Measurements from ENCODE around the gene IGF2BP2. TPM values are rescaled to one million over a fixed set of nuclear protein-coding genes. Genes with fewer than 3 reads are reported as not detected.

IGF2BP2 gene
- total RNA-seq, 1 experiment from 2014 or later: 97.8 TPM

- CTCF ChIA-PET: no interaction called here
- ATAC-seq (no peak), DNase-seq (ENCODE audit: low read depth, low spot score) (no peak)
- no peaks in the 10 kb centered on the region for H3K27me3 ChIP-seq (ENCODE audit: control insufficient read depth, insufficient read depth, low read length)
- no peak for TF ChIP-seq TCF7L2 (IDR thresholded peaks at IDR 0.05; ENCODE audit: low read depth, low read length)
- TF ChIP-seq, protein P1, sequence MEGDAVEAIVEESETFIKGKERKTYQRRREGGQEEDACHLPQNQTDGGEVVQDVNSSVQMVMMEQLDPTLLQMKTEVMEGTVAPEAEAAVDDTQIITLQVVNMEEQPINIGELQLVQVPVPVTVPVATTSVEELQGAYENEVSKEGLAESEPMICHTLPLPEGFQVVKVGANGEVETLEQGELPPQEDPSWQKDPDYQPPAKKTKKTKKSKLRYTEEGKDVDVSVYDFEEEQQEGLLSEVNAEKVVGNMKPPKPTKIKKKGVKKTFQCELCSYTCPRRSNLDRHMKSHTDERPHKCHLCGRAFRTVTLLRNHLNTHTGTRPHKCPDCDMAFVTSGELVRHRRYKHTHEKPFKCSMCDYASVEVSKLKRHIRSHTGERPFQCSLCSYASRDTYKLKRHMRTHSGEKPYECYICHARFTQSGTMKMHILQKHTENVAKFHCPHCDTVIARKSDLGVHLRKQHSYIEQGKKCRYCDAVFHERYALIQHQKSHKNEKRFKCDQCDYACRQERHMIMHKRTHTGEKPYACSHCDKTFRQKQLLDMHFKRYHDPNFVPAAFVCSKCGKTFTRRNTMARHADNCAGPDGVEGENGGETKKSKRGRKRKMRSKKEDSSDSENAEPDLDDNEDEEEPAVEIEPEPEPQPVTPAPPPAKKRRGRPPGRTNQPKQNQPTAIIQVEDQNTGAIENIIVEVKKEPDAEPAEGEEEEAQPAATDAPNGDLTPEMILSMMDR (IDR thresholded peaks at IDR 0.05): no peak
- TF ChIP-seq, protein P2, sequence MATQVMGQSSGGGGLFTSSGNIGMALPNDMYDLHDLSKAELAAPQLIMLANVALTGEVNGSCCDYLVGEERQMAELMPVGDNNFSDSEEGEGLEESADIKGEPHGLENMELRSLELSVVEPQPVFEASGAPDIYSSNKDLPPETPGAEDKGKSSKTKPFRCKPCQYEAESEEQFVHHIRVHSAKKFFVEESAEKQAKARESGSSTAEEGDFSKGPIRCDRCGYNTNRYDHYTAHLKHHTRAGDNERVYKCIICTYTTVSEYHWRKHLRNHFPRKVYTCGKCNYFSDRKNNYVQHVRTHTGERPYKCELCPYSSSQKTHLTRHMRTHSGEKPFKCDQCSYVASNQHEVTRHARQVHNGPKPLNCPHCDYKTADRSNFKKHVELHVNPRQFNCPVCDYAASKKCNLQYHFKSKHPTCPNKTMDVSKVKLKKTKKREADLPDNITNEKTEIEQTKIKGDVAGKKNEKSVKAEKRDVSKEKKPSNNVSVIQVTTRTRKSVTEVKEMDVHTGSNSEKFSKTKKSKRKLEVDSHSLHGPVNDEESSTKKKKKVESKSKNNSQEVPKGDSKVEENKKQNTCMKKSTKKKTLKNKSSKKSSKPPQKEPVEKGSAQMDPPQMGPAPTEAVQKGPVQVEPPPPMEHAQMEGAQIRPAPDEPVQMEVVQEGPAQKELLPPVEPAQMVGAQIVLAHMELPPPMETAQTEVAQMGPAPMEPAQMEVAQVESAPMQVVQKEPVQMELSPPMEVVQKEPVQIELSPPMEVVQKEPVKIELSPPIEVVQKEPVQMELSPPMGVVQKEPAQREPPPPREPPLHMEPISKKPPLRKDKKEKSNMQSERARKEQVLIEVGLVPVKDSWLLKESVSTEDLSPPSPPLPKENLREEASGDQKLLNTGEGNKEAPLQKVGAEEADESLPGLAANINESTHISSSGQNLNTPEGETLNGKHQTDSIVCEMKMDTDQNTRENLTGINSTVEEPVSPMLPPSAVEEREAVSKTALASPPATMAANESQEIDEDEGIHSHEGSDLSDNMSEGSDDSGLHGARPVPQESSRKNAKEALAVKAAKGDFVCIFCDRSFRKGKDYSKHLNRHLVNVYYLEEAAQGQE (IDR thresholded peaks at IDR 0.05; ENCODE audit: insufficient read depth in 1 of 2, low read depth in 2 of 2, low read length in 1 of 2): no peak
- intact Hi-C loops (cut with micrococcal nuclease; ENCODE audit: unreplicated experiment) (no loop called here), in situ Hi-C loops (cut with HindIII; ENCODE audit: low pct_unique_long_range_greater_than_20kb, low sequenced_read_pairs) (no loop called here)
- no peaks in the 10 kb centered on the region for H3K9me3 ChIP-seq (ENCODE audit: control insufficient read depth, insufficient read depth, low read depth, low read length)
- H3K36me3 ChIP-seq (ENCODE audit: control insufficient read depth, insufficient read depth, low read length): no peaks in the 10 kb centered on the region
- H3K4me3 ChIP-seq (ENCODE audit: low read depth in 2 of 2, low read length in 2 of 2): no peak overlapping the region
- POLR2A ChIA-PET: no interaction called here
- H3K4me1 ChIP-seq (ENCODE audit: control insufficient read depth, insufficient read depth, low read length): peaks cover 32% of the 10 kb centered on the region
- no peak overlapping the region for H3K27ac ChIP-seq (ENCODE audit: low read length)
- no TSS peak for BruUV-seq (replicated peaks)
These were observed 119.3 kb downstream of the IGF2BP2 start for GRCh38 chr3:185705498-185705897.

GRCh38 chr3:185702262-185703225 is 122.3 kb downstream of the IGF2BP2 start:
- no peak for TF ChIP-seq POLR2AphosphoS5 (IDR thresholded peaks at IDR 0.05; ENCODE audit: low read depth, low read length)
- TF ChIP-seq, protein P2 (IDR thresholded peaks at IDR 0.05; ENCODE audit: insufficient read depth in 1 of 2, low read depth in 2 of 2, low read length in 1 of 2): no peak
- TF ChIP-seq, protein P1 (IDR thresholded peaks at IDR 0.05): no peak
- no peak for TF ChIP-seq SIN3A (IDR thresholded peaks at IDR 0.05; ENCODE audit: borderline replicate concordance, insufficient read depth, low read depth, low read length)
- no peak for TF ChIP-seq TCF7L2 (IDR thresholded peaks at IDR 0.05; ENCODE audit: low read depth, low read length)
- in situ Hi-C loops (cut with HindIII; ENCODE audit: low pct_unique_long_range_greater_than_20kb, low sequenced_read_pairs): no loop called here
- ChIA-PET POLR2A (interaction anchor here (0.5 kb wide), 1 partner anchor 94 kb away, joined by 6 read pairs; no protein-coding TSS in a partner anchor), CTCF (interaction anchor here (0.7 kb wide), 2 partner anchors 42 to 61 kb away, joined by 3 read pairs; no protein-coding TSS in a partner anchor)
- intact Hi-C loops (cut with micrococcal nuclease; ENCODE audit: unreplicated experiment): no loop called here
- peak overlapping the region in 1 of 2 experiments; percentile 34; a peak in 2 of 4 replicates for H3K4me3 ChIP-seq (ENCODE audit: low read depth in 2 of 2, low read length in 2 of 2)
- peaks cover 20% of the 10 kb centered on the region for H3K4me1 ChIP-seq (ENCODE audit: control insufficient read depth, insufficient read depth, low read length)
- no peaks in the 10 kb centered on the region for H3K36me3 ChIP-seq (ENCODE audit: control insufficient read depth, insufficient read depth, low read length)
- peak overlapping the region; percentile 57 for H3K27ac ChIP-seq (ENCODE audit: low read length)
- BruUV-seq (replicated peaks): no TSS peak
- DNase-seq (ENCODE audit: low read depth, low spot score) (no peak), ATAC-seq (peak; percentile 70)
- no peaks in the 10 kb centered on the region for H3K27me3 ChIP-seq (ENCODE audit: control insufficient read depth, insufficient read depth, low read length)
- H3K9me3 ChIP-seq (ENCODE audit: control insufficient read depth, insufficient read depth, low read depth, low read length): no peaks in the 10 kb centered on the region
